Stimulated activated CD8-positive, alpha-beta memory T cell treated with anti-CD3 and anti-CD28 coated beads, Interleukin-4, amount 100 ng/mL, for 48 hours (primary cell): ENCODE data around the gene DENND1A.
"Not testable (repeated sequence)": the region's sequence is repeated elsewhere in the genome, so short reads cannot be mapped to it uniquely, and the experiment has no call there.

Experiments used
- DNase-seq: peaks from one replicate; pipeline ENCODE4 v3.0.0-alpha.2; 2020

DENND1A gene

GRCh38 chr9:123440256-123440655, 489.7 kb downstream of the DENND1A start:
- no peak for DNase-seq

GRCh38 chr9:123438821-123439220, 491.1 kb downstream of the DENND1A start:
- no peak for DNase-seq

GRCh38 chr9:123438321-123438720, 491.6 kb downstream of the DENND1A start:
- no peak for DNase-seq

- DNase-seq = no peak
These were observed 492.7 kb downstream of the DENND1A start for GRCh38 chr9:123437201-123437600.

GRCh38 chr9:123435471-123435870, 494.5 kb downstream of the DENND1A start:
- no peak for DNase-seq

- DNase-seq = no peak
These were observed 495.2 kb downstream of the DENND1A start for GRCh38 chr9:123434619-123435240.

- DNase-seq = no peak
These were observed 497.3 kb downstream of the DENND1A start for GRCh38 chr9:123432331-123433236.

GRCh38 chr9:123431581-123431980, 498.3 kb downstream of the DENND1A start:
- no peak for DNase-seq

GRCh38 chr9:123428450-123428849, 501.5 kb downstream of the DENND1A start:
- not testable (repeated sequence) for DNase-seq

- DNase-seq = no peak
These were observed 503.5 kb downstream of the DENND1A start for GRCh38 chr9:123426406-123426805.

GRCh38 chr9:123425836-123426365, 504.0 kb downstream of the DENND1A start:
- no peak for DNase-seq

- no peak for DNase-seq
These were observed 504.6 kb downstream of the DENND1A start for GRCh38 chr9:123425261-123425821.

GRCh38 chr9:123424552-123425225, 505.2 kb downstream of the DENND1A start:
- no peak for DNase-seq

GRCh38 chr9:123424131-123424530, 505.8 kb downstream of the DENND1A start:
- no peak for DNase-seq

- no peak for DNase-seq
These were observed 506.6 kb downstream of the DENND1A start for GRCh38 chr9:123423311-123423640.

- no peak for DNase-seq
These were observed 507.2 kb downstream of the DENND1A start for GRCh38 chr9:123422635-123423310.

- no peak for DNase-seq
These were observed 508.0 kb downstream of the DENND1A start for GRCh38 chr9:123421801-123422455.

- no peak for DNase-seq
These were observed 508.7 kb downstream of the DENND1A start for GRCh38 chr9:123421186-123421585.

- DNase-seq = no peak
These were observed 509.3 kb downstream of the DENND1A start for GRCh38 chr9:123420592-123421111.

- DNase-seq = no peak
These were observed 510.0 kb downstream of the DENND1A start for GRCh38 chr9:123419721-123420591.

- DNase-seq = no peak
These were observed 510.8 kb downstream of the DENND1A start for GRCh38 chr9:123419091-123419490.
